HG03571 (cell line): ENCODE results near the gene PSMG2.
"Not testable (repeated sequence)": the region's sequence is repeated elsewhere in the genome, so short reads cannot be mapped to it uniquely, and the experiment has no call there.

ENCODE experiments used
- ATAC-seq: cut with Tn5 transposase; IDR thresholded peaks from one replicate; pipeline ENCODE4 v1.9.1; 2021; ENCODE audit not compliant: unreplicated experiment

The PSMG2 gene

DNA sequence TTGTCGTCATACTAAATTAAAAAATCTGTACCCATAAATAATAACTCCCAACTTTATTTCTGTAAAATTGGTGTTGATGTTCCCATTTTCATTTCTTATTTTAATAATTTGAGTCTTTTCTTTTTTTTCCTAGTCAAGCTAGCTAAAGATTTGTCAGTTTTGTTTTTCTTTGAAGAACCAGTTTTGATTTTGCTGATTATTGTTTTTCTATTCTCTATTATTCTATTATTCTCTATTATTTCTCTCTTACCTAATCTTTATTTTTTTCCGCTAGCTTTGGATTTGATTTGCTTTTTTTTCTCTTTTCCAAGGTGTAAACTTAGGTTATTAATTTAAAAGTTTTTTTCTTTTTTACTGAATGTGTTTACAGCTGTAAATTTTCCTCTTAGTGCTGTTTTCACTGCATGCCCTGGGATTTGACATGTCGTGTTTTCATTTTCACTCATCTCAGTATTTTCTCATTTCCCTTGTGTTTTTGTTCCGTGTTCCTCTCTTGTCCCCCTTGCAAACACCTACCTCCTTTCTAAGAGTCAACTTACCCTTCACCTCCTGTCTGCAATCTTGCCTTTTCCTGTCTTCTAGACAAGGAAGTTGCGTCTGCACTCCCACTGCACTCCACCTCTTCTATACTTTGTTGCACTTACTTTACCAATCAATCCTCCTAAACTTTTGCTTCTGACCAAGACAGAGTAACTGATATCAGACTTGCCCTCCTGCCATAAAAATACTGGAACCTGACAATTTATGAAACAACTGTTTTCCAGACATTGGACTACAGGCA lies 18.8 kb downstream of the PSMG2 start:
- ATAC-seq, result no peak

DNA sequence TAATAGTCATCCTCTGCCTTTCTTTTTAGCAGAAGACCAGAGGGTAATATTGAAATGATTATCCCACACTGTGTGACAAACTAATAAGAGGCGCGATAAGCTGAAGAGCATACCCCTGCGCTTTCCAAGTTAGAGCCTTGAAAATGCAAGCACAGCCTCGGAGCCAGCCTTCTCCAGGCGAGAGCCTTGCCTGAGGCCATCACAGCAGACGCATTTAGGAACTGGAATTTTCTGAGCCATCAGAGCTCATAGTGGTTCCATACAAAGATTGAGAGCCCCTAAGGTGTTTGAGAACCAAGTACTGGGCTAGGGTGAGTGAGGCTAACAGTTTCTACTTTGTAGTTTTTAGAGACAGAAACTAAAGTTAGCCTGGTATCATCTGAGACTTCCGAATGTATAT lies 19.9 kb downstream of the PSMG2 start:
- no peak for ATAC-seq

- ATAC-seq, result no peak
Observed at GRCh38 chr18:12726331-12726730, 23.5 kb downstream of the PSMG2 start.

- ATAC-seq, result no peak
Observed at GRCh38 chr18:12726774-12727550, 24.1 kb downstream of the PSMG2 start.

DNA sequence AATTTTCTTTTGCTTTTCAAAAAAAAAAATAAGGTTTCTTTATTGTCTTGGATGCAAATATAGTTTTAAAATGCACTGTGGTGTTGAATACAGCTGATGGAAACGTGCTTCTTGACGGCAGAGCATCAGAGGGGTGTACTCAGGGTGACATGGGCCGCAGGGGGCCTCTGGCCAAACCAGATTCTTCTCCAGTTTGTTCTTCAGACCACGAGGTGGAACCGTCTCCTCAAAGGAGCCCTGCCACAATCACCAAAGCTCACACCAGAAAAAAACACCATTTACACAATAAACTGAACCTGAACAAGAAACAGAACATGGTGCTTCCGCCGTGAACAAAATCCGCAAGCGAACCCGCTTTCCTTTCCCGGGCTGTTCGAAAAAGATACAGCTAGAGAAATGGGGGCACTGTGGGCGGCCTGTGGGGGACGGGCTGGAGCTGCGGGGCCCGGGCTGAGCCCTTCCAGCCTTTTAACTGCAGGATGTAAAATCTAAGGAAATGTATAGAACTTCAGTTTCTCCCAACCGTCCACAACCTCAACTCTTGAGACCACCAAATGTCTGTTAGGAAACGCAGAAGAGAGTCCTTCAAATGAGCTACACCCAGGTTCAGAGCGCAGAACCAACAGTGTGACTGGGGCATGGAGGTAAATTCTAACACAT lies 34.5 kb downstream of the PSMG2 start:
- ATAC-seq, result no peak

- no peak for ATAC-seq
Observed at GRCh38 chr18:12741351-12741750, 38.5 kb downstream of the PSMG2 start.

GRCh38 chr18:12742453-12742852 lies 39.6 kb downstream of the PSMG2 start:
- no peak for ATAC-seq

DNA sequence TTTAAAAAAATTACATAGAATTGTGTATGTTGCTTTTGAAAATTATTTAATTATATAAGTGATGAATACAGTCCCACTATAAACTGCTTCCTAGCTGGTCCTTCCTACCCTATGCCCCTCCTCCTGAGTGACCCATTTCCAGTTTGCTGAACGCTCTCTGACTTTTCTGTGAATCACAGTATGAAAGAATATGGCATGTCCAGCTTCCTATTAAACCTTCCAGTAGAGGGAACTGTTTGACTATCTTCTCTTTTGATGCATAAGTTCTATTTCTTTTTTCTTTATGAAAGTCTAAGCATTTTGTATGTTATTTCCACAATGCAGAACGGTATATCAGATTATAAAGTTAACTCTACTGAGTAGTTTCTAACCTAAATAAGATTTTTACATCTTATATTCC lies 41.3 kb downstream of the PSMG2 start:
- ATAC-seq, result no peak

DNA sequence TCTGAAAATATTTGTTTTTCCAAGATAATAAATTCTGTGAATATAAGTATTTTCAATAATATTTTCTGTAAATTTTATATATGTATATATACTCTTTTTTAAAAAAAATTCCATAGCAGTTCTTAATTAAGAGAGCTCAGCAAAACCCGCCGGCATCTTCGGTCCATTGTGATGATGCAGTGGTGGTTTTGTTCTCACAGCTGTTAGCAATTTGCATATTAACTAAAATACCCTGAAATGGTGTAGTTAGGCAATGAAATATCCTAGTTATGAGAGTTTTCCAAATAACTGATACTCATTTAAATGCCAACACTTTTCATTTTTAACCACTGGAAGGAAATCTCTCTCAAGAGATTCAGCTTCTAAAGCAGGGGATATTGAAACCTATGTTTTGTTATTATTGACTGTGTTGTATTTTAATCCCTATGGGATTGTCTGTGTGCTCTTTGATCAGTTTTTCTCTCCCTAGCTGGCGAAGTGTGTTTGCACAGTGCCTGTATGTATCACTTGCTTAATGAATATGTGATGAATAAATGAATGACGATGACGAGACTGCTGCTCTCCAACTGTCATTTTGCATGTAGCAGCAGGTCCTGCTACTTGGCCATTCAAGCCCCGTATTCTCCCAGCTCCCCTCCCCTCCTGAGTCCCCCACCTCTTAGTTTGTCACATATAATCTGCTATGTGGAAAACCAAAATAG lies 42.4 kb downstream of the PSMG2 start:
- ATAC-seq, result no peak

DNA sequence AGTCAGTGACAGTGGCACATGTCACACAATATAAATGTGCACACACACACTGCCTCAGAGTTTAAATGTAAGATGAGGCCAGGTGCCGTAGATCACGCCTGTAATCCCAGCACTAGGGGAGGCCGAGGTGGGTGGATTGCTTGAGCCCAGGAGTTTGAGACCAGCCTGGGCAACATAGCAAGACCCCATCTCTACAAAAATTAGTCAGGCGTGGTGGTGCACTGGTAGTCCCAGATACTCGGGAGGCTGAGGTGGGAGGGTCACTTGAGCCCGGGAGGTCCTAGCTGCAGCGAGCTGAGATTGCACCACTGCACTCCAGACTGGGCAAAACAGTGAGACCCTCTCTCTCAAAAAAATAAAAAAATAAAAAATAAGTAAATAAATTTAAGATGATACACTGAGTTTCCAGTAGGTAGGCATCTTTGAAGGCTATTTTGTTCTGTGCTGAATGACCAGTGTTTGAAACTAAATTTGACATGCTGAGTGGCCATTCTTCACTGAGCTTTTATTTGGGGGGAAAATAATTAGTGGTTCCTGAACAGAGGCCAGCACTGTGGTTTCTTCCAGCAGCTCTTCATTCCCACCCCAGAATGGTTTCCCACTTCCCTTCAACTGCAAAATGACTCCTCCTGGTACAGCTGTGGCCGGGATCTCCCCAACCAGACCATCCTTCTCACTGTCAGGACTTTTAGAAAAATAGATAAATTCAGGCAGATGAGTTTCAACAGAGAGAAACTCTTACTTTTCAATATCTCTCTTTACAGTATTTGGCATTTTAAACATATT lies 44.9 kb downstream of the PSMG2 start:
- ATAC-seq, result no peak

- no peak for ATAC-seq
Observed at GRCh38 chr18:12748671-12749070, 45.8 kb downstream of the PSMG2 start.

GRCh38 chr18:12749121-12749520 lies 46.3 kb downstream of the PSMG2 start:
- ATAC-seq, result no peak

DNA sequence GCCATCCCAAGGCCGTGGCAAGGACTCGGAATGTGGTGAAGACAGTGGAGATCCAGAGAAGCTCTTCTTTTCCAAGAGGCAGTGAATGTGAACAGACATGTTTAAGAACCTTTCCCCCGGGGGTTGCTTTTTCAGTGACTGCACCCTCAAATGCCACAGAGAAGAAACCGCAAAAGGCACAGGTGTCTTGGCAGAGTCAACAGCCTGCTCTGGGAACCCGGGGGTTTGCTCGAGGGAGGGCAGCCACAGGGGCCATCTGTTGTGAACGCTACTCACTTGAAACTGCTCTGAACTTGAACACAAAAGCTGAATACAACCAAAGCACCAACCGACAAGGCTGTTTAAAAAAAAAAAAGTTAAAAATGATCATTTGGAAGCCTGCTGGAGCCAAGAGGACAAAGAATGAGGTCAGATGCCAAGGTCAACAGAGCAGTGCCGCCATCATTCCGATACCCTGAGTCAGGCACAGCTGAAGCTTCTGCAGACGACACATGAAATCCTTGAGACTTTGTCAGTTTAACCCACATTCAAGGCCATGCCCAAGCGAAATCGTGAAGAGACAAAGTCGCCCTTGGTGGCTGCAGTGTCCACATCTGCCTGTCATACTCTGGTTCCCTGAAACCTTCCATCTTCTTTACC lies 47.4 kb downstream of the PSMG2 start:
- no peak for ATAC-seq

DNA sequence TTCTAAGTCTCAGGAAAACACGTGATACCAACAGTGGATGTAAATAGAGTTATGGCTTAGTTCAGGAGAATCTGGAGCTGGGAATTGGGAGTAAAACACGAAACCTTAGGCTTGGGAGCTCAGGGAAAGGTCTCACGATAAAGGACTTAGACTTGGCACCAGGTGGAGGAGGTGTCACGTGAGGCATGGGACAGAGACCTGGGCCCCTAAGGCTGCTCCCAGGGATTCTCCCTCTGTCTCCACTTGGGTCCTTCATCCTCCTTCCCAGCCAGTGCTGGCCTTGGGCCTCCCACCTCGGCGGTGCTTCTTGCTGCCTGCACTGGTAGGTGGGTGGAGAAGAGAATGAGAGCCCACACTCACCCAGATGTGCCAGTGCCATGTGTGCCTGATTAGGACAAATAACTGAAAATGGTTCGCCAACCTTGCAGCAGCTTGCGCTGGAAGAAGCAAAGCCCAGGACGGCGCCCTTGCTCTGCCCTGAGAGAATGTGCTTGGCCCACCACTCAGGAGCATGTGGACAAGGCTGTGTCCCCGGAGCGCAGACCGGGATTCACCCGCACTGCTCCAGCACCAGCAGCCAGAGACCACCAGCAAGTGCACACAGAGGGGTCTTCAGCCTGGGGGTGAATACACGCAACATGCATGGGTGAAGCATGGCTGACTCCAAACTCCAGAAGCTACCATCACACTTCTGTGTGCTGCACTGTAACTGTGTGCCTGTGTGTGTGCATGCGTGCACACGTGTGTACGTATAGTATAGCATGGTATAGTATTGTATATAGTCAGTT lies 48.1 kb downstream of the PSMG2 start:
- ATAC-seq, result no peak

DNA sequence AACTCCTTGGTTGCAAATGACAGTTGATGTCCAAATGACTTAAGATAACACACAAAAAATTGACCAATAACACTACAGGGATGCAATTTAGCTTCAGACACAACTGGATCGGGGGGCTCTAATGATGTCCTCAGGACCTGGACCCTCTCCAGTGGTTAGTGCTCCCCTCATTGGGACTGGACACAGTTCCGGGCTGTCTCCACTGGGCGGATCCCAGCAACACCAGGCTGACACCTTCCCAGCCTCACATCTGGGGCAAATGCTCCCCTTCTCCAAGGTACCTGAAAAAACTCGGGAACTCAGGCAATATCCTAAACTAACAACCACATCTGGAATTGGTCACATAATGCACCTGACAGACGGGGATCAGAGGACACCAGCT lies 48.7 kb downstream of the PSMG2 start:
- ATAC-seq, result no peak

GRCh38 chr18:12751891-12752290 lies 49.0 kb downstream of the PSMG2 start:
- ATAC-seq, result no peak

DNA sequence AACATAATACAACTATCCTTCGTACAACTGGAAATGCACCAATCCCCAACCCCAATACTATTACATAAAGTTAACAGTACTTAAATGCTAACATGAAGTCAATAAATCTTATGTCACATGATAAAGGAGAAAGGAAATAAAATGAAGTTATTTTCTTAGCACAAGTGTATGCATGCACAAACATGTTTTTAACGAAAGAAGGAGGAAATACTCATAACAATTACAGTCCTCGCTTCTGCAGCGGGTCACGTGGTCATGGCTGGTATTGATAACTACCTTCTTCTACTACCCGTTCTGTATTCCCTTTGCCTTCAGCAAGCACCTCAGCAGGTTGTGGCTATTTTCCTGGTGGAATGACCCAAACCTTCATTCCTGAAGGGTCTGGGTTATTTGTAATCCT lies 51.7 kb downstream of the PSMG2 start:
- no peak for ATAC-seq

- not testable (repeated sequence) for ATAC-seq
Observed at GRCh38 chr18:12755606-12756005, 52.8 kb downstream of the PSMG2 start.

GRCh38 chr18:12756619-12757239 lies 53.9 kb downstream of the PSMG2 start:
- ATAC-seq, result not testable (repeated sequence)
